Colon (tissue), 2 donors: ENCODE measurements around the gene PEX11G.

Experiments used
- FAIRE-seq: peaks from 2 replicates; lab custom pipeline; 2012; peaks lifted over from hg19 to GRCh38; lab: Jason Lieb, UNC
- donor health status: control.
- donor health status: control.

PEX11G gene

DNA sequence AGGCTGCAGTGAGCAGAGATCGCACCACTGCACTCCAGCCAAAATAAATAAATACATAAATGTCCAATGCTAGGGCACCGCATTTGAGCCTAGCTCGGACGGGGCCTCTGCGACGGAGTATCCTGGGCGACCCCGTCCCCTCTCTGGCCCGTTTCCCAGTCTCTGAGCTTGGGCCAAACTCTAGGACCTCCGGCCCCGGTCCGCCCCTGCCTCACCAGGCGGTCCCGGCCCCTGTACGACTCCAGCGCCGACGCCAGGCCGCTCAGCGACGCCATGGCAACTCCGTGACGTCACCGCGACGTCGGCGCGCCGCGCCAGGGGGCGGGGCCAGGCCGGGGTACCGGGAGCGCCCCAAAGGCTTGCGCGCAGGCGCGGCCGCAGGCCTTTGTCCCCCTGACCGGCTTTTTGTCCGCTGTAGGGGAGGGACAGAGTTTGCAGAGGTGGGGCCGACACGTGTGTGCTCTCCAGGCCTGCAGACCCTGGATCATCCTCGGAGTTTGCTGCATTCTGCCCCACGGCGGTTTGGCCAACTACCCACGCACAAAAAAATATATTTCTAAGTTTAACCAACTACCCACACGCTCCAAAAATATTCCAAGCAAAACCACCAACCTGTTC, at the start of gene PEX11G:
TSS of gene PEX11G (minus strand) at position 300 of the 618 bp plus-strand sequence. CDS start at position 275, 25 bp downstream.
- FAIRE-seq = no peak

DNA sequence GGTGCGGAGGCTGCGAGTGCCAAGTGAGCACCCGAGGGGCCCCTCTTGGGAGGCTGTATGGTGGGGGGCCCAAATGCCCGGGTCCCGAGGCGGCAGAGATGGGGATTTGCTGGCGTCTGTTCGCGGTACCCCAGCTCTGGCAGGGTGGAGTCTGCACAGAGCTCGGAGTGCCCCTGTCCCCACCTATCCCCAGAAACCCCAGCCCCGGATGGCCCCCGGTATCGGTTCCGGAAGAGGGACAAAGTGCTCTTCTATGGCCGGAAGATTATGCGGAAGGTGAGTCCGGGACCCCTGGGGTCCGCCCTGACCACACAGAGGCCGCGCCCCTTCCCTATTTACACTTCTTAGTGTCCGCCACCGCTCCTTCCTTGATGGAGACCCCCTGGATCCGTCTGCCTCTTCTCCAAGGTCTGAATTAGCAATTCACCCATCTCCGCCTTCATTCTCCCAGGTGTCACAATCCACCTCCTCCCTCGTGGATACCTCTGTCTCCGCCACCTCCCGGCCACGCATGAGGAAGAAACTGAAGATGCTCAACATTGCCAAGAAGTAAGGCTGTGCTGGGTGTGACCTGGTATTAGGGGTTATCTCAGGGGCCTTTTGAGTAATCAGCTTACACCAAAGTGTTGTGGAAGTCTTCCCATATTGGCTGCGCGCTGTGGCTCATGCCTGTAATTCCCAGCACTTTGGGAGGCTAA, 47.3 kb upstream of the PEX11G start:
- no peak for FAIRE-seq

DNA sequence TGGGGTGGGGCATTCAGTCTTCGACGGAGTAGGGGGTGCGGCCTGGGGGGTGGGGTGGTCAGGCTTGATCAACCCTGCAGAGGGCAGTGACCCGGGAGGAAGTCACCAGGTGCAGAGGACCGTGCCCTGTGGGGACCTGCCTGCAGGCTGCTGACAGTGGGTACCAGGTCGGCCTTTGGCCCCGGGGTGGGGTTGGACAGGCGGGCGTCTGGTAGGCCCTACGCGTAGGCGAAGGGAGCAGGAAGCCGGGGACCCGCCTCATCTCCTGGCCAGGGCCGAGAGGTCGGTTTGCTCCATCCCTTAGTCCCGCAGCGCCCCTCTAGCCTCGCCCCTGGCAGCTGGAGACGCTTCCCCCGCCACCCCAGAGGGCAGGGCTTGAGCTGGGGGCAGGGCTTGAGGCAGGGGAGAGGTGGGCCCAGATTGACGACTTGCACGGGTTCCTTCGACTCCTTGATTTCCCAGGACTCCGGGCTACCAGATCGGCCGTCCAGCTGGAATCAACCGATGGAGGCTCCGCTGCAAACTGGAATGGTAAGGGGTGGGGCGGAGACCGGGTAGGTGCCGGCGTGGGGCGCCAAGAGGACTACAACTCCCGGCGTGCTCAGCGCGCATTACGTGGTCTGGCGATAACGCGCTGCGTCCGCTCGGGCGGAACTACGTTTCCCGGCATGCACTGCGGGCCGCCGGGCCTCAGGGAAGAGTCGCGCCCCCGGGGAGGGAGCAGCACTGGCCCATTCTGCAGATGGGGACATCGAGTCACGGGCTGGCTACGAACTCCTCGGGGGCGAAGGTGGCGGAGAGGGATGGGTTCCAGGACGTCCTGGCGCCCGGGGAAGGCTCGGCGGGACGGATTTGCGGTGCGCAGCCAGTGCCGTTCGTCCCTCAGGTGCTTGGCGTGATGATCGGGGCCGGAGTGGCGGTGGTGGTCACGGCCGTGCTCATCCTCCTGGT, 46.5 kb upstream of the PEX11G start, which contains the start of gene PNPLA6:
TSS of gene PNPLA6 (plus strand) at position 671 of the 951 bp plus-strand sequence. CDS start at position 743, 72 bp downstream.
- no peak for FAIRE-seq

DNA sequence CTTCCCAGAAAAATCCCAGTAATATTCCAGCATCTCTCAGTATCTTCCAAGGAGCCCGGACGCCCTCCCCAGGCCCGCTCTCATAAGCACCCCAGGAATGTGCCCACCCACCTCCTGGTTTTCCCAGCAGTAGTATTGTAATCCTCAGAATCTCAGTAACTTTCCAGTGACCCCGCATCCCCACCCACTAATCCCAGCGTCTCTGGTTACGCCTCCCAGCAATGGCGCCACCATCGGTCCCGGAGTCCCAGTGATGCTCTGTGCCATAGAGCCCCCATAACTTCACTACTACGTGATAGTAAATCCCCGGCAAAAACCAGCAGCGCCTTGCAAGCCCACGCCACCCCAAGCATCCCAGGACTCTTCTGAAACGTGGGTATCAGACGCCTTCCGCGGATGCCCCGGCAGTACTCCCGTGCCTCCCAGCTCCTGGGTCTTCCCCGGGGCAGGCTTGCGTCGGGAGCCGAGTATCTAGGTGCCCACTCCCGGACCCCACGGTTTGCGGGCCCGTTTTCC, 45.8 kb upstream of the PEX11G start:
- FAIRE-seq = no peak

DNA sequence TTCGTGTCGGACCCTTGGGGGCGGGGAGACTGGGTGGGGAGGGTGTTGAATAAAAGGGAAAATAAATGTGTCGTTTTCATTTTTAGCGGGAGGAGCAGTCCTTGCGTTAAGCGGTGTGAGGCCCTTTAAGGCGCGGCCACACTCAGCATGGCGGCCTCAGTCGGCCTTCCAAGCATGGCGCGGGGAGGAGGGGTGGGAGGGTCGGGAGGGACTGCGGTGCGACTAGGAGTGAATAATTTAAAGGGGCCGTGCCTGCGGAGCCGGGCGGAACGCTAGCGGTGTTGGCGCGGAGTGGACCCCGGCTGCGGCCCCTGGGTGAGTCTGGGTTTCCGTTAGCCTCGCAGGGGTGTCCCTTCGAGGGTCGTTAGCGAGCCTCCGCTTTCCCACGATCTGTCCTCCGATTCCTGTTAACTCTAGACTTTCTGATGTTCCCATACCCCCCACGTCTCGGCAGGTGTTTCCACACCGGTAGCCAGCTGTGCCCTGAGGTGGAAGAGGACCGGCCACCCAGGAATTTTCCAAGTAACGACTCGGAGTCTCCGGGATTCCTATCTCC, 45.2 kb upstream of the PEX11G start:
- no peak for FAIRE-seq

DNA sequence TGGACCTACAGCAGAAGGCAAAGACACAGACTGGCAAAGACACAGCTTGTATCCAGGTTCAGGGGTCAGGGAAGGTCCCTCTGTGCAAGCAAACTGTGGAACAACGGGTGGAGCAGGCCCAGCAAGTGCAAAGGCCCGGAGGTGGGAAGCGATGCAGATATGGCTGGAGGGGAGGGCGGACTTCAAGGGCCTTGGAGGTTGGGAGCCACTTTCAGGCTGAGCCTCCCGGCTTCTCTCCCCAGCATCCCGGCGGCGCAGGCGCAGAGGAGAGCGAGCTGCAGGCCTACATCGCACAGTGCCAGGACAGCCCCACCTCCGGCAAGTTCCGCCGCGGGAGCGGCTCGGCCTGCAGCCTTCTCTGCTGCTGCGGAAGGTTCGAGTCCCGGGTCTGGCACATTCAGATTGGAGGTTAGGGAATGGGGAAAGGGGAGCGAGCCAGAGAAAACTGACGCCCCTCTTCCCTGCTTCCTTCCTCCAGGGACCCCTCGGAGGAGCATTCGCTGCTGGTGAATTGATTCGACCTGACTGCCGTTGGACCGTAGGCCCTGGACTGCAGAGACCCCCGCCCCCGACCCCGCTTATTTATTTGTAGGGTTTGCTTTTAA, 44.5 kb upstream of the PEX11G start:
- FAIRE-seq = no peak

DNA sequence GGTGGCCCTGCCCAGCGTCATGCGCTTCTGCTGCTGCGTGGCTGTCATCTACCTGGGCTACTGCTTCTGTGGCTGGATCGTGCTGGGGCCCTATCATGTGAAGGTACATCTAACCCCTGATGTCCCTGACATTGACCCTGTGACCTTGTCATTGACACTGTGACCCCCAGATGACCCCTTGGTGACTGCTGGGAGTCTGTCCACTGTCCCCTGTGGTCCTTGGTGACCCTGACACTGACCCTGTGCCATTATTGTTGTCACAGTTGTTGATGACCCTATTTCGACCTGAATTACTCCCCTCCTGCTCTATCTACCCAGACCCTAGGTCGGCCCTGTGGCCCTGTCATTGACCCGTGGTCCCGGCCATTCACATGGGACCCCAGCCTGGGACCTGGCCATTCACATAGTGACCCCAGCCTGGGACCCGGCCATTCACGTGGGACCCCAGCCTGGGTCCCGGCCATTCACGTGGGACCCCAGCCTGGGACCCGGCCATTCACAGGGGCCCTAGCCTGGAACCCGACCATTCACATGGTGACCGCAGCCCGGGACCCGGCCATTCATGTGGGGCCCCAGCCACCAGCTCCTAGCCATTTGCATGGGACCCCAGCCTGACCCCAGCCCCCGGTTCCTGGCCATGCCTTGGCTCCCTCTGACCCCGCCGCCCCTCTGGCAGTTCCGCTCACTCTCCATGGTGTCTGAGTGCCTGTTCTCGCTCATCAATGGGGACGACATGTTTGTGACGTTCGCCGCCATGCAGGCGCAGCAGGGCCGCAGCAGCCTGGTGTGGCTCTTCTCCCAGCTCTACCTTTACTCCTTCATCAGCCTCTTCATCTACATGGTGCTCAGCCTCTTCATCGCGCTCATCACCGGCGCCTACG, 41.0 kb upstream of the PEX11G start:
- no peak for FAIRE-seq

DNA sequence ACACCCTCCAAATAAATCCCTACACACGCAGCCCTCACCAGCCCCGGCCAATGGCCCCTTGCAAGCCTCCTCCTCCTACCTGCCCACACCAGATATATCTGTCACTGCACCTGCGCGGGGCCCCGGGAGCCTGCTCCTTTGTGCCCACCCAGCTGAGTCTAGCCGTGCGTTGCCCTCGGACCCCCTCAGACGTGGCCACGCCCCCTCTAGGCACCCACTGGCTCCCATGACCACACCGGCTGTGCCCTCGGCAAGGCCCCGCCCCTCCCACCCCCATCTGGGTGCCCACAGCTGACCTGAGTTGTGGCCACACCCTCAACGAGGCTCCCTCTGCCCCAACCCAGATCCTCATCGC, 40.4 kb upstream of the PEX11G start:
- FAIRE-seq = no peak

DNA sequence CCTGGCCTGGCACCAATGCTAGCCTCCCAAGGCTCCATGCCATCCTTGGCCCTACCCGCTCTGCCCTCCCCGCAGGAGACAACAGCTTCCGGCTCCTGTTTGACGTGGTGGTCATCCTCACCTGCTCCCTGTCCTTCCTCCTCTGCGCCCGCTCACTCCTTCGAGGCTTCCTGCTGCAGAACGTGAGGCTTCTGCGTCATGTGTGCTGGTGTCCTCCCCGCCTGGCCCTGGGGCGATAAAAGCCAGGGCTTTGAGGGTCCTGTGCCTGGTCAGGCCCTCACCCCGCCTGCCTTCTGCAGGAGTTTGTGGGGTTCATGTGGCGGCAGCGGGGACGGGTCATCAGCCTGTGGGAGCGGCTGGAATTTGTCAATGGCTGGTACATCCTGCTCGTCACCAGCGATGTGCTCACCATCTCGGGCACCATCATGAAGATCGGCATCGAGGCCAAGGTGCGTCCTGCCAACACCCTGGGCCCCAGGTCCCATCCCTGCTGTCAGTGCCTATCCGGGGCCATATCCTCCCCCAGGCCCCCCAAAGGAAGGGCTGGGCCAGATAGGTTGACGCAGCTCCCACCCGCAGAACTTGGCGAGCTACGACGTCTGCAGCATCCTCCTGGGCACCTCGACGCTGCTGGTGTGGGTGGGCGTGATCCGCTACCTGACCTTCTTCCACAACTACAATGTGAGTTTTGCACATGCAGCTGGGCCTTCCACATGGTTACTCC, 39.8 kb upstream of the PEX11G start:
- FAIRE-seq = no peak

DNA sequence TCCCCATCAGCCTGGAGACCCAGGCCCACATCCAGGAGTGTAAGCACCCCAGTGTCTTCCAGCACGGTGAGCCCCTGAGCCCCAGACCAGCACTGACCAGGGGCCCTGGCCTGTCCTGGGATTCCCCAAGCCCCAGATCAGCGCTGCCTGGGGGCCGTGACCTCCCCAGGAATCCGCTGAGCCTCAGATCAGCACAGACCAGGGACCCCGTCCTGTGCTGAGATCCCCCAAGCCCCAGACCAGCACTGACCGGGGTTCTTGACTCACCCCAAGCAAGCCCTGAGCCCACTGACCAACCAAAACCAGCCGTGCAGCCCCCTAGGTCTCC, 39.3 kb upstream of the PEX11G start:
- FAIRE-seq = no peak

DNA sequence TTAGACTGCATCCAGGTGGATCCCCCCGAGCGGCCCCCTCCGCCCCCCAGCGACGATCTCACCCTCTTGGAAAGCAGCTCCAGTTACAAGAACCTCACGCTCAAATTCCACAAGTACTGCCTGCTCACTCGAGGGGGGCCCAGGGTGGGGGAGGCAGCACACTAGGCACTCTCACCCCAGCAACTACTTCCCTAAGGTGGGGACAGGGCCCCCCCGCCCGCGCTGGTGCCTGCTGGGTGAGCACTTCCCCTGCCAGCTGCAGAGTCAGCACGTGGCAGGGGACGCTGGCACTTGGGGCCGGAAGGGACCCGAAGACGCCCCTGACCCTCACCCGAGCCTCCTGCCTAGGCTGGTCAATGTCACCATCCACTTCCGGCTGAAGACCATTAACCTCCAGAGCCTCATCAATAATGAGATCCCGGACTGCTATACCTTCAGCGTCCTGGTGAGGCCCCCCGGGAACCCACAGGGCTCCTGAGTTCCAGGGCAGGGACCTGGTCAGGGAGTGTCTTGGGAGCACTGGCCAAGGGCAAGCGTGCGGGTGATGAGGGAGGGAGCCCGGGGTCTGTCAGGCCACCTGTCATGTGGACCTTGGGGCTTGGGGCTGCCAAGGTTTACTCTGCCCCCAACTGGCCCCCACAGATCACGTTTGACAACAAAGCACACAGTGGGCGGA, 38.8 kb upstream of the PEX11G start:
- FAIRE-seq = no peak

DNA sequence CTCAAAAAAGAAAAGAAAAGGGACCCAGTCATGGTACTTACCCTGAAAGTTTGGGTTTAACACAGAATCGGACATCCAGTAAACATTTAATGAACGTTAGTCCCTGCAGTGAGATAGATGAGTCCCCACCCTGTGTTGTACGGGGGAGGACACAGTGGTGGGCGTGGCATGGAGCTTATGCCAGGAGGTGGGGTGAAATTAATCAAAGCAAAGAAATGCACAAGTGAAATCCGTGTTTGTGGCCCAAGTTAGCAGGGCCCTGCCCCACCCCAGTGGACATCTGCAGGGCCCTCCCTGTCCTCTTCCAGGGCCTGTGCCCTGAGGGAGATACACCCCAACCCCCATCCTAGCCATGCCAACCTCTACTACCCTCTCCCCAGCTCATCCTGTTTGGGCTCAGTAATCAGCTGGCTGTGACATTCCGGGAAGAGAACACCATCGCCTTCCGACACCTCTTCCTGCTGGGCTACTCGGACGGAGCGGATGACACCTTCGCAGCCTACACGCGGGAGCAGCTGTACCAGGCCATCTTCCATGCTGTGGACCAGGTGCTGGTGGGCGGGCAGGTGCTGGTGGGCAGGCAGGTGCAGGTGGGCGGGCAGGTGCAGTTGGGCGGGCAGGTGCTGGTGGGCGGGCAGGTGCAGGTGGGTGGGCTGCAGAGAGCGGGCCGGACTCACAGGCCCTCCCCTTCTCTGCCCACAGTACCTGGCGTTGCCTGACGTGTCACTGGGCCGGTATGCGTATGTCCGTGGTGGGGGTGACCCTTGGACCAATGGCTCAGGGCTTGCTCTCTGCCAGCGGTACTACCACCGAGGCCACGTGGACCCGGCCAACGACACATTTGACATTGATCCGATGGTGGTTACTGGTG, 37.5 kb upstream of the PEX11G start:
- FAIRE-seq = no peak

DNA sequence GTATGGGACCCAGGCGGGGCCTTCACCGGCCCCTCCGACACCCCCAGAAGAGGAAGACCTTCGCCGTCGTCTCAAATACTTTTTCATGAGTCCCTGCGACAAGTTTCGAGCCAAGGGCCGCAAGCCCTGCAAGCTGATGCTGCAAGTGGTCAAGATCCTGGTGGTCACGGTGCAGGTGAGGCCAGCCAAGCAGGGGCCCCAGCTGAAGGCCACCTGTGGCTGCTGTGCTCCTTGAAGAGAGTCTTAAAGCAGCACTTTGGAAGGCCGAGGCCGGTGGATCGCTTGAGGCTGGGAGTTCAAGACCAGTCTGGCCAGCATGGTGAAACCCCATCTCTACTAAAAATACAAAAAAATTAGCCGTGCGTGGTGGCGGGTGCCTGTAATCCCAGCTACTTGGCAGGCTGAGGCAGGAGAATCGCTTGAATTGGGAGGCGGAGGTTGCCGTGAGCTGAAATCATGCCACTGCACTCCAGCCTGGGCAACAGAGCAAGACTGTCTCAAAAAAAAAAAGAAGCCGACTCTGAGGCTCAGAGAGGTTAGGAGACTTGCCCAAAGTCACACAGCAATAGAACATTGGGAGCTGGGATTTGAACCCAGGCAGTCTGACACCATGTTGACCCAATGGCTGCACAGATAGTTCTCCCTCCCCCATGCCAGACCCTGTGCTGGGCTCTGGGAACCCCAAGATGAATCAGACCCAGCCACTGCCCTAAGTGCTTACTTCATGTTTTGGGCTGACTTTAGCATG, 36.3 kb upstream of the PEX11G start:
- FAIRE-seq = no peak

DNA sequence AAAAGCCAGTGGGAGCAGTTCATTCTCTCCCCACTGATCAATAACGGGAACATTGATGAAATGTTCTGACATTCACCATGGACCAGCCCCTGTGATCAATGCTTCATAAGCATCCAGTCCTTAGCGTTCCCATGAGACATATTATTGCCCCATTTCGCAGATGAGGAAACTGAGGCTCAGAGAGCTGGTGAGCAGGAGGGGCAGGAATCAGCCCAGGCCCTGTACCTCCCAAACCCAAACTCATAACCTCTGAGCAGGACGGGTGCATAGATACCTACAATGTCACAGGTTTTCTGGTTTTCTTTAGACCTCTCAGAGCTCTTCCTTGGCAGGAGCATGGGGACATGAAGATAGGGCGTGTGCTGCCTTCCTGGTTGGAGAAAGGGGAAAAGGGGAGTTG, 35.7 kb upstream of the PEX11G start:
- no peak for FAIRE-seq

DNA sequence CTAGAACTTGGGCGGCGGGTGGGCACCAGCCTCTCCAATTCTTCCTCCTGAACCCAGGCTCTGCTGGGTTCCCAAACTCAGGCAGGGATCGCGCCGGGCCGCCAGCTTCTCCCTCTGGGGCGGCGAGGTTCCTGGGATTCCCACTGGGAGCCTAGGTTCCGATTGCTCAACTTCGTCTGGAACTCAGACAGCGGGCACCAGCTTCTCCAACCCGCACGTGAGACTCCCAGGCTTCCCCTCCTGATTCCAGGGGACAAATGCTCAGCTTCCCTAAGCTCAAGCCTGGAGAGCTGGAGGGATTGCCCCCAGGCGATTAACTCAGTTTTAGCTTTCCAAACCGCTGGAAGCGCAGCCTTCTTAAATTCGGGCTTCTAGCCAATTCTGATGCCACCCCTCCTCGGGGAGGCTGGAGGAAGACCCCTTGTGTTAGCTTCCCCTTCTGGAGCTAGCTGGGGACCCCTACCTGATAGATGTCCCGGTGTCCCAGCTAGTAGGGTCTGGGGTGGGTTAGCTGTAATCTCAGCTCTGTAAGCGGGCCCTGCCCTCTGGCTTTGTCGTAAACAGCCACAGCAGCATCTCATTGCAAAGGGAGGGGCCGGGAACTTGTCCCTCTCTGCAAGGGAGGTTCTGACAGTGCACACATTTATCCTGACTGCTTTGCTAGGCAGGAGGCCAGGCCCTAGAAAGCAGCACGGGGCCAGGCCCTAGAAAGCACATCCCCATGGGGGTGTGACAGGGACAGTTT, 34.3 kb upstream of the PEX11G start:
- FAIRE-seq = no peak

DNA sequence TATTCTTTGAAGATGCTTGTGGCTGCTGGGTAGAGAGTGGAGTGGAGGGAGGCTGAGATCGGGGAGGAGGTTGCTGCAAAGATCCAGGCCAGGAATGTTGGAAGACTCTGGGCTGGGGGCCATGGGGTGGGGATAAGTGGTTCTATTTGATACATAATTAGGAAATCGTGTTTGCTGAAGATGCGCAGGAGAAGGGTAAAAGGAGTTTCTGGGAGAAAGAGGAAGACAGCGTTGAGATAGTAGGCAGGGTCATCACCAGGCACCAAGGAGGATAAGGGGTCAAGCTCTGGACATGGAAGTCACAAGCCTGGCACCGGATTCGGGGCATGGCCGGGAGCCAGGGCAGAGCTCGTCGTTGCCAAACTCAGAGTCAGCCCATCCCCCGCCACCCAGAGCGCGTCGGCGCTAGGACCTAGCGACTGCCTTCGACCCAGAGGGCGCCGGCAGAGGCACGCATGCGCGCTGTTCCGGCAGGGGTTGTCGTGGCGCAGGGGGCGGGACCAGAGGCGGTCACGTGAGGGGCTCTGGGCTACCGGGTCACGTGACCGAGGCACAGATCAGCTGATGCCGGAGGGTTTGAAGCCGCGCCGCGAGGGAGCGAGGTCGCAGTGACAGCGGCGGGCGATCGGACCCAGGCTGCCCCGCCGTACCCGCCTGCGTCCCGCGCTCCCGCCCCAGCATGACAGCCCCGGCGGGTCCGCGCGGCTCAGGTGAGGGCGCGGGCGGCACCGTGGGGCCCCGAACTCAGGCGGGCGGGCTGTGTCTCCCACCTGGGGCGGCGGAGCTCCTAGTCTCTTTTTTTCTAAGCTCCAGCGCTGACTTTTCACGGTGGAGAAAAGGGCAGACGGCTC, 33.5 kb upstream of the PEX11G start, which contains the start of gene MCOLN1:
TSS of gene MCOLN1 (plus strand) at position 553 of the 851 bp plus-strand sequence. CDS start at position 680, 127 bp downstream.
- no peak for FAIRE-seq
